NCI-H2196 (cell line): ENCODE results near the gene HOXC5.
"Not testable (repeated sequence)": the region's sequence is repeated elsewhere in the genome, so short reads cannot be mapped to it uniquely, and the experiment has no call there.

ENCODE experiments used
- DNase-seq: peaks from one replicate; lab custom pipeline; 2025; ENCODE audit not compliant: unreplicated experiment; lab: John Stamatoyannopoulos, UW

Gene HOXC5

DNA sequence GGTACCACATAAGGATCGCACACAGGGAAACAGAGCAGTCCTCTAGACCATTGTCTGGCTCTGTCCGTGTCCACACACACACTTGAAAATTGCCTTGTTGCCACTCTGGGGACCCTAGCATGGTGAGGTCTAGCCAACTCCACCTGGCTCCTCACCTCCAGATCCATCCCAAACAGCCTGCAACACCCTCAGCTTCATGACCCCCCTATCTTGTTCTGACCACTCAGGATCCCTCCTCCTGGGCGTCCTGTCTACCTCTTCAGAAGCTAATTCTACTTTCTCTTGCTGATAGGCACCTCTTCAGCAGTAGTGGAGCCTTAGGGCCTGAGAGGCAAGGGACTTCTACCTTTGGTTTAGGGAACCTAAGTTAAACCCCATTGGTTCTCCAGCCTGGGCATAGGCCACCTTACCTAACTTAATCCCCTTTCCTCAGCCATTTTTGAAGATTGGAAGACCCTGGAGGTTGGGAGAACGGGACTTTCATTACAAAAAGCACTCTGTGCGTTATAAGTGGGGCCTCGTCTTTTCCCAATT lies 697 bp upstream of the HOXC5 start:
- DNase-seq: no peak

DNA sequence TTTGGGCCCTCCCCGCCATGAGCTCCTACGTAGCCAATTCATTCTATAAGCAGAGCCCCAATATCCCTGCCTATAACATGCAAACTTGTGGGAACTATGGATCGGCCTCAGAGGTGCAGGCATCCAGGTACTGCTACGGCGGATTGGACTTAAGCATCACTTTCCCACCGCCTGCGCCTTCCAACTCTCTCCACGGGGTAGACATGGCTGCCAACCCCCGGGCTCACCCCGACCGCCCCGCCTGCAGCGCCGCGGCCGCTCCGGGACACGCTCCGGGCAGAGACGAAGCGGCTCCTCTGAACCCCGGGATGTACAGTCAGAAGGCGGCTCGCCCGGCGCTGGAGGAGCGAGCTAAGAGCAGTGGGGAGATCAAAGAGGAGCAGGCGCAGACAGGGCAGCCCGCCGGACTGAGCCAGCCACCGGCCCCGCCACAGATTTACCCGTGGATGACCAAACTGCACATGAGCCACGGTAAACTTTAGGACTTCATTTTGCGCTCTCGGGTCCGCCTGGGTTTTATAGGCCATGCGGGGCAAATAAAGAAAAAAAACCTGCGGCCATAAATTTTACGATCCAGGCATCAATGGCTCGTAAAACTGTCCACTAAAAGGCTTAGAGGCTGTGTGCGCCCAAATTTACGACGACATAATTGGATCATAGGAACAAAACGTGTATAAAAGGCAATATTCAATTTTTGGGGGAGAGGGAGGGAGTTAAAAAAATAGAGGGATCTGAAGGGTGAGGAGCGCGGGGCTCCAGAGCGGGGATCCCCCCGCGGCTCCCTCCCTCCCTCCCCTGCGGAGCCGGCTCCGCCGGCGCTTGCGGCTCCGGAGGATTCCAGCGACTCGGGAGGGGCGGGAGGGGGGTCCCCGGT lies 493 bp downstream of the HOXC5 start:
- no peak for DNase-seq

DNA sequence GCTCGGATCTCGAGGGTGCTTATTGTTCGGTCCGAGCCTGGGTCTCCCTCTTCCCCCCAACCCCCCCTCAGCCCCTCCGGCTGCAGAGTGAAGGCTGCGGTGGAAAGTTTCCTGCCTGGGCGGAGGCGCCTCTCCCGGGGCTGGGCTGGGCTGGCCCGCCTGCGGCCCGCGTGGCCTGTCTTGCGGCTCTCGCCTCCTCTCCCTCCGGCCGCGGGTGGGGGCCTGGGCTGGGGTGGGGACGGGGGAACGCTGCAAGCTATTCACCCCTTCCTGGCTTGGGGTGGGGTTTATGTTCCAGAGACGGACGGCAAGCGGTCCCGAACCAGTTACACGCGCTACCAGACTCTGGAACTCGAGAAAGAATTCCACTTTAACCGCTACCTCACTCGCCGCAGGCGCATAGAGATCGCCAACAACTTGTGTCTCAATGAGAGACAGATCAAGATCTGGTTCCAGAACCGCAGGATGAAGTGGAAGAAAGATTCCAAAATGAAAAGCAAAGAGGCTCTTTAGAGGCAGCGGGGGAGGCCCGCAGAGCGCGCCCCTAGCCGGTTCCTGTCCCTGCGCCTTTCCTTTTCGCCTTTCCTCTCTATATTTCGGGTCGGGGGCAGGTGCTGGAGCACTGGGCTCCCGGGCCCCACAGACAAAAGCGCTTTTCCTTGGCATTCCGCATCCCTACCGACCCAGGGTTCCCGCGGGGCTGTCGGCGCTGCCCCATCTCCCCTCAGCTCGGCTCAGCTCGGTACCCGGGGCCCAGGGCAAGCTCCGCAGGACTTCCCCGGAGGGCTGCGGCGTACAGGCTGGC lies 1.3 kb downstream of the HOXC5 start:
- DNase-seq: no peak

DNA sequence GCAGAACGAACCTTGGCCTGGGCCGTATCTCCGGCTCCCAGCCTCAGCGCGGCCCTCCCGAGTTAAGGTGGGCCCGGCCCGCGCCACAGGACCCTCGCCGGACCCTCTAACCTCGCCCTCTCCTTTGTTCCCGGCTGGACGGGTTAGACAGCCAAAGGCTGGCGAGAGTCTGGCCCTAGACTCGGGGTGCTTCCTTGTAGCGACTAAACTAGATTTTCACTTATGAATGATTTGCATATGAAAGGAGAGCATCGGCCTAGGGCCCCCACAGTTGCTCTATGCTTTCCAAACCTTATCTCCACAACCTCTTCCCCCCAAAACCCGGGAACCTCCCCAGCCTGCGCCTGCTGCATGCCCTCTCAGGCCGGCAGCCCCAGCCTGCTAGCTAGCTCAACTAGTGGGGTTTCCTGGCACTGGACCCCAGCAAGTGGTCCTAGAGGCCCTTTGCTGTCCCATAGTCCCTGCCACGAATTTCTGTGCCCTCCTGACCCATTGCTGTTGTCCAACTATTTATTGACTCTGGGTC lies 2.0 kb downstream of the HOXC5 start:
- DNase-seq: no peak

DNA sequence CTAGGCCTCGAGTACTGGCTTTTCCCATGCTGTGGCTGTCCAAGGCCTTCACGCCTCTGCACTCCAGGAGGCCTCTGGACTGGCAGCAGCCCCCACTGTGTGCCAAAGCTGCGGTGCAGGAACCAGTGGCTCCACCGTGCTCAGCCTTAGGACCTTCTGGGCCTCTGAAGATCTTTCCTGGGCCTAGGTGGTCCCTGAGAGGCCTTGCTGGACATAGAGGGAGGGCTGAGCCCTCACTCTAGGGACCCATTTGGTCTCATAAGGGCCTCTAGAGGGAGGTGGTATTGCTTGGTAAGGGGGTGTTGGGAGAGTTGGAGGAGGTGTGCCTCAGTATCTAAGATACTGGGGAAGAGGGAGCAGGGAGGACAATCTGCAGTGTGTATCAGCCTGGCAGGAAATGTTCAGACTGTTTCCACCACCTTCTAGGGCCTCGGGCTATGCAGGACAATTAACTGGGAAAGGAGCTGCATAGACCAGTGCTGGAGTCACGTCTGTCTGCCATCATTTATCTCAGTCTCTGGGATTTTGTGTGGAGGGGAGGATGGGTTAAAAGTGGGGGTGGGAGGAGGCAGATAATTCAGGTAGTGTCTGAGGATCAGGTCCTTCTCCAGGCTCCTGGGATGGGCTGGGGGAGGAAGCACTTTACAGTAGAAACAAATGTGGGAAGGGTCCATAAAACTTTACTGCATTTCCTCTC lies 2.9 kb downstream of the HOXC5 start:
- DNase-seq: no peak

DNA sequence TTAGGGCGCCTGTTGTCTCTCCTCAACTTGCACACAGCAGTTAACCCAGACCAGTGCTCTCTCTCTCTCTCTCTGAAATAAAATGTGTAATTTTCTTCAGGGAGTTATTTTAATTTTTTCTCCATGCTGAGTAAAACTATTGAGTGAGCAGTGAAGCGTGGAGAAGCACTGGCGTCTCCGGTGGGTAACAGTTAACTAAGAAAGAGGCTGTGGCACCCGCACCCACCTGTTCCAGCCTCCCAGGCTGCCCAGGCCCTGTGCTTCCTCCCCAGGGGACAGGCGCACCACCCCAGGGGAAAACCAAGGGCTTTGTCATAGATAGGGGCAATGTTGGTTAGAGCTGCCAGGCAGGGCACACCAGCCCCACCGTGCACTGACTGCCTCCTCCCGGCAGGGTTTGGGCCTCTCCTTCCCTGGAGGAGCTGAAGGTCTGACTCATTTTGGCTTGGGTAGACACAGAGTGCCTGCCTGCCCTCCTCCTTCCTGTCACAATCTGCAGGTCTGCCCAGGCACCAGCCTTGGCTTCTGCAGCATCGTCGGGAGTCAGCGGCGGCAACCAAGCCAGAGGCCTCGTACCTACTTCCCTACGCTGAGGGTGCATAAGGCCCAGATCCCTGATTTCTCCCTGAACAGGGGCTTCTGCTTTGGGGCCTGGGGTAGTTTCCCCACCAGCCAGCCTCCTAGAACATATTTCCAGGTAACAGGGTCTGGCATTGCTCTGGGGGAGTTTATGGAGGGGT lies 3.9 kb downstream of the HOXC5 start:
- no peak for DNase-seq

DNA sequence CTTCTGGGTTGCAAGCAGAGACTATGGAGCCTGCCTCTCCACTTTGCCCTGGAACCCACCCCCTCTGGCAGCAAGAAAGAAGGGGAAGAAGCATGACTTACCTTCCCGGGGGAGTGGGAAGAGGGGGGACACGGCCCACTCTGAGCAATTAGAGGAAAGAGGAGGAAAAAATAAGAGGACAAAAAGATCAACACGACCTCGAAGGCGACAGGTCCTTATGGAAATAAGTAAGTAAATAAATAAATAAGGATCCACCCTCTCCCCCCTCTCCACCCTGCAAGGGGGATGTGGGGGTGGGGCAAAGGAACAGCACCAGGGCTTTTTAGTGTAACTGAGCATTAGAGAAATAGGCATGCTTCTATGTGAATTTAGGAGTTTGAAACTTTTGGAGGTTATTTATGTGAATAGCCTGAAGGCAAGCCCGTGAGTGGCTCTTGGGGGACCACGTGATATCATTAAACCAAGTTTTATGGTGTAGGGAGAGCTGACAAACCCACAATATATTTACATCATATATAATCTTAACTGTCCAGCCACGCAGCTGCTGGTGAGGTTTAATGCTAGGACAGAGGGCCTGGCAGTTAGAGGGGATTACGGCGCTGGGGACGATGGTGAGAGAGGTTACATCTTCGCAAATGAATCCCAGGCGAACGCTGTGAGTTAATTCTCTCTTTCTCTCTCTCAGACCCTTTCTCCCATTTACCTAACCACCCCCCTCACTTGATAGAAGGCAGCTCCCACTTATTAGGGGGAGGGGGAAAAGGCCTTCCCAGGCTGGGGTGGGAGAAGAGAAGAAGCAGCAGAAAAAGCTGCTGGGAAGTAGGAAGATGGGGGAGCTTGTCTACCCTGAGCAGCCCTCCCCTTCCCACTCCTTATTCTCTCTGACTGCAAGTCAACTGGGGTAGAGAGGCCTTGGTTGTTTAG lies 4.8 kb downstream of the HOXC5 start:
- DNase-seq: no peak

DNA sequence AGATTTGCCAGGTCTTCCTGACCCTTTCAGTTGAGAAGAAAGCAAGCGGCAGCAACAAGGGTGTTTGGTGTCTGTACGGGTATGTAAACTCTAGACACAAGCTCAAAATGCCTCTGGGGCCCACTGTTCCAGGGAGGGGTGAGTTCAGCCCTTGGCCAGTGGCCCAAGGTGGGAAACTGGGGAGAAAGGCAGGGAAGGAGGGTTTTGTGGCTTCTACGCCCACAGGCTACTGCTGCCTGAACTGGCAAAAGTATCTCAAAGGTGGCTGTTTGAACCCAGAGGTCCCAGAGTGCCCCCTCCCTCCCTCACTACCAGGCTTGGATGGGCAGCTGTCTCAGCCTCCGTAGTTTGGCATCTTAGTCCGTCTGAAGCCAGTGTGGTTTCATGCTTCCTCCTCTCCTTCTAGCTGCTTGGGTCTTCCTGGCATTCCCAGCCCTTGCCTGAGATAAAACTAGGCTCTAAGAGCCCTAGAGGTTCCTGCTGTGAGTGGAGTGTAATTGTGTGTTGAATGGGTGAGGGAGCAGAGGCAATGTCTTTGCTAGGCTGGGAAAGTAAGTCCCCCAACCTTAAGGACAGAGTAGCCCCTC lies 5.5 kb downstream of the HOXC5 start:
- DNase-seq: no peak

DNA sequence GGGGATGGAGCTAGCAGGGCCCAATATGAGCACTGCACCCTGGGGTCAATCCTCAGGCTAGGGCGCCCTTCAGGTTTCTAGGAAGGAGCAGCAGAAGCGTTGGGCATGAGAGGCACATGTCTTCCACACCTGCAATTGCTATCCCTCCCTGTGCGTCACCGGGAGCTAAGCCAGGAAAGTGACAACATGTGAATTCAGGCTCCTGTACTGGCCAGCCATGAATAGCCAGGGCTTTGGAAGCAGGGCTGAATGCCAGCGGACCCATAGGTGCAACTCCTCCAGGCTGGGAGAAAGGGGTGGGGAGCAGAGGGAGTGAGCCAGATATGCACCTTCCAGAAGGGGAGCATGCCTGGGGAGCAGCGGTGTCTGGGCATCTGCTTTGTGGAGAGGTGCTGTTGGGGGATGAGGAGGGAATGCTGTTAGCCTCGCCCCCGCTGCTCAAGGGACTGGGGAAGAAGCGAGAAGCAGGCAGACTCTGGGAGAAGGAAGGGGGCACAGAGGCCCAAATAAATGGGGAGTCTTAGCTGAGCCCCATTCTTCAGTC lies 6.1 kb downstream of the HOXC5 start:
- peak; percentile 86 for DNase-seq

DNA sequence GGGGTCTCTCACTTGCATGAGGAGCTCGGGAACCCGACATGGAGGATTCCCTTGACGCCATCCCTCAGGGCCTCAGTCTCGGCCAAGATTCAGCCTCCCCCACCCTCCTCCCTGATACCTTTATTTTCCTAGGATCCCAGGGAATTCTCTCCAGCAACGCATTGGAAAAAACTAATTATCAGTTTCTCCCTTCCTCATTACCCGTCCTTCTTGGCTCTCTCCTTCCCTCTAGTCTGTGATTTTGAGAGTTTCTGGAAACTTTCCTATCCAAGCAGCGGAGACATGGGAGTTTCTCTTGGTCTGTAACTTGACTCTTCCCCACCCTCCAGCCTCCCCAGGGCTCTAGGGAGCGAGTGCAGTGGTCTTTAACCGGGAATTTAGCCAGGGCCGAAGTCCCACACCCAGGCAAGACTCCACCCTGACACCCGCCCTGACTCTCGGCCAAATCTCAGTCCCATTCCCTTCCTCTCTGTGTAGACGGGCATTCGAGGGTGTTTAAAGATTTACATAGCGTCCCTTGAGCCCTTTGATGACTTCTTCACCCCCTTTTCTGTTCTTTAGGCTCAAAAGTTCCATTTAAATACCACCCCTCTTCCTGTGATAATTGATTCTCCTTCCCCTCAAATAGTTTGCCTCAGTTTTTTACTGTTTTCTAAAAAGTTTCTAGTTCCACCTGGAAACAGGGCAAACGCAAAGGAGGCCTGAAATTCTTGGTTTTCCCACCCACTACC lies 6.7 kb downstream of the HOXC5 start:
- no peak for DNase-seq

DNA sequence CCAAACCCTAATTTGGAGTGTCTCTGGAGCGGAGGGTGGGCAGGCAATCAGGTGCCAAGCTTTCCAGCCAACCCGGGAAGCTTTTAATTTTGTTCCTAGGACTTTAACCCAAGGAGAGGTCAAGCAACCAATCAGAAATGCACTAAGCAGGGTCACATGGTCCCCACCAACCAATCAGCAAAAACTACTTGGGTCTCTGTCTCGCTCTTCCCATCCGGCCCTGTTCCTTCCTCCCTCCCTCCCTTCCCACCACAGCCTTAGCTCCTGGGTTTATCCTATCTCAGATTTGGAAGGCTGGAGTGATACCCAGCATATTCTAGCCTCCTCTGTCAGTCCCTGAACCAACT lies 7.3 kb downstream of the HOXC5 start:
- no peak for DNase-seq

DNA sequence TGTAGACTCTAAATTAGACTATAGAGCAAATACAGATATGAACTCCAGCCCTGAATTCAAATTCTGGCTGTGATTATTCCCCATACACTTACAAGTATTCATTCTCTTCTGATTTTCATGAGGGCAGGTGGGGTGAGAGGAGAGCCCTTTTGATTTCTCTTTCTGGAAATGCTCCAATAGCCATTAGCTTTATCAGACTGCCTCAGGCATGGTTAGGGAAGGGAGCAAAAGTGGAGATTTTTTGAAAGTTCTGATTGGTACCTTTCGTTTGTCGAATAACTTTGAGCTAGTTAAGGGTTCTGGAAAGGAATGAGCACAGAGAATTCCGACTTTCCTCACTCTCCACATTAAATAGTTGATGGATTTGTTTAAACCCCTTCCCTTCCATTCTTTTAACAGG lies 7.8 kb downstream of the HOXC5 start:
- DNase-seq: no peak

DNA sequence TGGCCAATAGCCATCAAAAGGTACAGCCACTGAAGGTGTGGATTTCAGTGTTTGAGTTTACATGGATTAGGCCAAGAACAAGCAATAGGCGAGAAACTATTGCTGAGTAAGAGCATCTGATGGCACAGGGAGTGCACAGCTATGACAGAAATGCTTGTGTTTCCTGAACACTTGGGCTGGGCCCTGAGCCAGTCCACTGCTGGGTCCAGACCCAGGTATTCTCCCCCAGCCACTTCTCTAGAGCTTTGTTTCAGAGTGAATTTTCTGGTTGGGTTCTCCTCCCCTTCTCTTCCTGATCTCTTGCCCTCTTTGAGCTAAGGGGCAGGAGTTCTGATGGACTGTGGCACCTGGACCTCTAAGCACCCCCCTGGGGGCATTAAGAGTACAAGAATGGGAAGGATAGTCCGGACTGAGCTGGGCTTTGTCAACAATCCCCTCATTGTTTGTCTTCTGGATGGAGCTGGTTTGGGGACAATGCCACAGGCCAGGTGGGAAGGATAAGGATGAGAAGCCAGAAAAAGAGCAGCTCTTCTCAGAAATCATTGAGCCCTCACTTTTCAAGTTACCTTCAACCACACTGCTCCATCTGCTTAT lies 8.3 kb downstream of the HOXC5 start:
- DNase-seq: no peak

DNA sequence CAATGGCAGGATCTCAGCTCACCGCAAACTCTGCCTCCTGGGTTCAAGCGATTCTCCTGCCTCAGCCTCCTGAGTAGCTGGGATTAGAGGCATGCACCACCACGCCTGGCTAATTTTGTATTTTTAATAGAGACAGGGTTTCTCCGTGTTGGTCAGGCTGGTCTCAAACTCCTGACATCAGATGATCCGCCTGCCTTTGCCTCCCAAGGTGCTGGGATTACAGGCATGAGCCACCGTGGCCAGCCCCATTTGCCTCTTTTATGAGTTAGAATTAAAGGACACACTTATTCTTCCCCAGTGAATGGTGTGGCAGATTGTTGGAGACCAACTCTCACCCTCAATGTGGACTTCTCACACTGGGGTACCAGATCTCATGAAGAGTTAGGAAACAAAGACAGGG lies 9.2 kb downstream of the HOXC5 start:
- DNase-seq: not testable (repeated sequence)

DNA sequence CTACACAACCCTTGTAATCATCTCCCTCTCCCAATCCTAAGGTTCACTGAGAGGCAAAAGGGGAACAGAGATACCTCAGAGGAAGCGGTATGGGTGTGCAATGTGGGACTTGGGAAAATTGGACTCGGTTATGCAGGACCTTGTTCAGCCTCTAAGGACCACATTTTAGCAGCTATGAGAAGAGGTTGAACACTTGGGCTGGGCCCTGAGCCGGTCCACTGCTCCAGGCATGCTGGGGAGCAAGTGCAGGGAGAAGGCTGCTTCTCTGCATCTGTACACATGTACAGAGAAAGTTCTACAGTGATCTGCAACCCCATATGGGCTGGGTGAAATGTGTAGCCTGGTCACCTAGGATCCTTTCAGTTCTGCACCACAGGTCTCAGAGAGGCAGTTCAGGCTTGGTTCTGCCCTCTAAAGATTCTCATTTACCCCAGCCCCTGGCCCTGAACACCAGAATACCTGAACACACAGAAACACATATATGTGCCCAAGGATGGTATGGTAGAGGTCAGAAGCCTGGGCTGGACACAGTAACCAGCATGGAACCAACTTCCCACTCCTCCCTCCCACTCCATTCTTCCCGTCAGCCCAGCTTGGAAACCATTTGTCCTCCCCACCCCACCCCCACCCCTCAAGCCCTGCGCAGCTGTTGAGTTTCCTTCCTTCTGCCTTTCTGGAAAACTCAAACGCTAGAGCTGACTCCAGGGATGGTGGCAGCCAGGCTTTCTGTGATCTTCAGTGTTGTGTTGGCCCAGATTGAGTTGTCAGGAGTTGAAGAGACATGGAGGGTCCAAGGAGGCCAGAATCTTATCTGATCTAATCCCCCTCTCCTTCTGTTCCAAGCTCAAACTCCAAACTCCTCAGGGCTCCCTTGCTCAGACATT lies 10.4 kb downstream of the HOXC5 start:
- DNase-seq: no peak

DNA sequence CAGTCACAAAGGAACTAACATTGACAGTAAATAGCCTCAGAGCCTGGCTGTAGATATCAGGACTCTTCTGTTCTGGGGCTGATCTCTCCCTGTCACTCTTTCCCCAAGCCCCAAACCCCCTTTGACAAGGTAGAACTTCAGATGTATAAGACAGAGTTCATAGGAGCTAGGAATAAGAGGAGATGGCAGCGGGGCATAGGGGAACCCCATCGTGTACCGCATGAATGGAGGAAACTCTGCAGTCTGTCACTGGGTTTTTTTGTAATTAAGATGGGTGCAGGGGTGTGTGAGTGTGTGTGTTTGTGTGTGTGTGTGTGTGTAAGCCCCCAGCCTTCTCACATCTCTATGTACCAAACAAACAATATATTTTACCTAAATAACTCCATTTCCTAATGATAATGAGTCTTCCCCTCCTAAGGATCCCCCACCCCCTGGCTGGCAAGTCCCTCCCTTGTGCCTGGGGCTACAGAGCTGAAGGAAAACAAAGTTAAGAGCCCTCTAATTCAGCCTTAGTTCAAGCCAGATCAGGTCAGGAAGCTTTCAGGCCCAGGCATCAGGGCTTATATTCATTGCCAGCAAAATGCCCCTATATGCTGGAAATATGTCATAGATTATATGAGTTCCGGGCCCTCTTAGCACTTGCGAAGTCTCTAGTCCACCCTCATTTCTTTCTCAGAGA lies 11.7 kb downstream of the HOXC5 start:
- no peak for DNase-seq
